HepG2 (cell line): ENCODE results near the gene GRIN3B. TPM values are rescaled to one million over a fixed set of nuclear protein-coding genes. Genes with fewer than 3 reads are reported as not detected.
A peak's percentile ranks its signal among the peaks of the same experiment; 100 is the strongest.

ENCODE experiments used
- CTCF ChIP-seq: sonication (generic); formaldehyde crosslinking; IDR thresholded peaks from 2 replicates; pipeline ENCODE4 v1.5.0; 2020; ENCODE audit warnings: mild to moderate bottlenecking, missing genetic modification reagents, moderate library complexity
- ETV5 ChIP-seq: IDR thresholded peaks from 2 replicates; pipeline ENCODE4 v1.6.1; 2018; ENCODE audit warnings: missing biosample characterization, missing genetic modification reagents, inconsistent platforms, borderline replicate concordance
- HDAC1 ChIP-seq: sonication (generic); formaldehyde crosslinking; IDR thresholded peaks from 2 replicates; pipeline ENCODE4 v1.5.1; 2020; ENCODE audit warnings: mild to moderate bottlenecking, missing genetic modification reagents
- IKZF5 ChIP-seq: IDR thresholded peaks from 2 replicates; pipeline ENCODE4 v1.6.1; 2018; ENCODE audit warnings: missing genetic modification reagents, mild to moderate bottlenecking, missing compliant biosample characterization
- KDM3A ChIP-seq: IDR thresholded peaks from 2 replicates; pipeline ENCODE4 v1.6.1; 2018; ENCODE audit warnings: low read depth, missing compliant biosample characterization
- KDM5B ChIP-seq: sonication (generic); formaldehyde crosslinking; IDR thresholded peaks from 2 replicates; pipeline ENCODE4 v1.4.0; 2020; ENCODE audit warnings: missing genetic modification reagents, mild to moderate bottlenecking, borderline replicate concordance
- KLF11 ChIP-seq: IDR thresholded peaks from 2 replicates; pipeline ENCODE4 v1.6.1; 2016; ENCODE audit warnings: missing compliant biosample characterization
- MAZ ChIP-seq, 2 experiments: sonication (generic) in 1 of 2; formaldehyde crosslinking in 1 of 2; IDR thresholded peaks; 2 replicates each; pipeline versions ENCODE4 v1.5.0 to v1.6.1; 2012 to 2020; ENCODE audit warnings: low read depth in 2 of 2, mild to moderate bottlenecking in 2 of 2, borderline replicate concordance in 1 of 2, improper control_type of control experiment in 1 of 2, low read length in 1 of 2, missing genetic modification reagents in 1 of 2, moderate library complexity in 1 of 2
- NFKB2 ChIP-seq: sonication (generic); formaldehyde crosslinking; IDR thresholded peaks from 2 replicates; pipeline ENCODE4 v1.4.0; 2020; ENCODE audit warnings: missing genetic modification reagents, borderline replicate concordance
- PATZ1 ChIP-seq: sonication (generic); formaldehyde crosslinking; IDR thresholded peaks from 2 replicates; pipeline ENCODE4 v1.4.0; 2020; ENCODE audit warnings: missing genetic modification reagents
- PCBP1 ChIP-seq: fragments of 200-400 bp; formaldehyde crosslinking; IDR thresholded peaks from 2 replicates; pipeline ENCODE4 v1.6.1; 2017; ENCODE audit warnings: mild to moderate bottlenecking, low read depth, low read length, borderline replicate concordance
- RBM39 ChIP-seq: fragments of 200-400 bp; formaldehyde crosslinking; IDR thresholded peaks from one replicate; pipeline ENCODE4 v1.6.1; 2018; ENCODE audit warnings: antibody characterized with exemption, mild to moderate bottlenecking, low read depth, low read length; ENCODE audit not compliant: poor library complexity, severe bottlenecking
- RFX5 ChIP-seq: IDR thresholded peaks from 2 replicates; pipeline ENCODE4 v1.6.1; 2011; ENCODE audit warnings: low read depth, low read length, improper control_type of control experiment
- SP1 ChIP-seq, 2 experiments: fragments of 450-650 bp in 1 of 2; sonication (generic) in 1 of 2; formaldehyde crosslinking in 1 of 2; IDR thresholded peaks; 2 replicates each; pipeline versions ENCODE4 v1.4.0 to v1.6.1; 2016 to 2020; ENCODE audit warnings: missing genetic modification reagents in 1 of 2
- SP5 ChIP-seq: IDR thresholded peaks from 2 replicates; pipeline ENCODE4 v1.6.1; 2016; ENCODE audit warnings: low read depth, borderline replicate concordance
- ZFP91 ChIP-seq: sonication (generic); formaldehyde crosslinking; IDR thresholded peaks from 2 replicates; pipeline ENCODE4 v1.9.0; 2022; ENCODE audit warnings: missing genetic modification reagents, mild to moderate bottlenecking, borderline replicate concordance
- ZFX ChIP-seq: sonication (generic); formaldehyde crosslinking; IDR thresholded peaks from 2 replicates; pipeline ENCODE4 v1.4.0; 2020; ENCODE audit warnings: mild to moderate bottlenecking, low read depth, missing genetic modification reagents, moderate library complexity
- ZNF121 ChIP-seq: sonication (generic); formaldehyde crosslinking; IDR thresholded peaks from 2 replicates; pipeline ENCODE4 v1.5.0; 2020; ENCODE audit warnings: mild to moderate bottlenecking, missing genetic modification reagents
- ZNF329 ChIP-seq: sonication (generic); formaldehyde crosslinking; IDR thresholded peaks from 2 replicates; pipeline ENCODE4 v1.9.0; 2021; ENCODE audit warnings: low read depth, mild to moderate bottlenecking, missing genetic modification reagents
- ZNF564 ChIP-seq: sonication (generic); formaldehyde crosslinking; IDR thresholded peaks from 2 replicates; pipeline ENCODE4 v1.8.1; 2023; ENCODE audit warnings: mild to moderate bottlenecking, missing genetic modification reagents
- ZSCAN25 ChIP-seq: sonication (generic); formaldehyde crosslinking; IDR thresholded peaks from 2 replicates; pipeline ENCODE4 v1.8.0; 2022; ENCODE audit warnings: mild to moderate bottlenecking, missing genetic modification reagents
- ZSCAN31 ChIP-seq: sonication (generic); formaldehyde crosslinking; IDR thresholded peaks from 2 replicates; pipeline ENCODE4 v1.5.0; 2020; ENCODE audit warnings: low read depth, mild to moderate bottlenecking, missing genetic modification reagents
- polyA plus RNA-seq, 8 experiments: library from polyadenylated mRNA; depleted of rRNA in 3 of 8; stranded (reverse) in 7 of 8; unstranded in 1 of 8; fragments of >200 nt; fragmentation: Illumina TruSeq in 4 of 8; extraction: Trizol in 4 of 8; gene quantifications; 2 replicates each; pipeline versions ENCODE4 v1.2.1 to v1.2.3, GENCODE V29; 2011 to 2016; ENCODE audit warnings: low read depth in 4 of 8, missing spikeins in 1 of 8, mixed read lengths in 1 of 8; ENCODE audit not compliant: insufficient read depth in 1 of 8
- total RNA-seq, 5 experiments: library from RNA; depleted of rRNA; stranded (reverse); fragments of >200 nt; fragmentation: Illumina TruSeq; extraction: Trizol; gene quantifications; 2 replicates each; pipeline ENCODE4 v1.2.3, GENCODE V29; 2016; ENCODE audit warnings: low read depth in 1 of 5

The GRIN3B gene
- total and polyA plus RNA-seq, 2 of the 13 experiments (the other 11 are each of a cell fraction or from before 2014, with no cell fraction given), result 0.07 to 0.20 TPM

GRCh38 chr19:1001538-1002166 lies 1.4 kb downstream of the GRIN3B start (continued):
- 0 out of 2 replicates have a peak, but pooled peaks have one; percentile 30 for TF ChIP-seq ZSCAN25
- TF ChIP-seq RFX5, result no peak
- TF ChIP-seq SP5 (CRISPR knock-in tag), result 0 out of 2 replicates have a peak, but pooled peaks have one; percentile 18
- 0 out of 2 replicates have a peak, but pooled peaks have one; percentile 36 for TF ChIP-seq ZFX (CRISPR knock-in tag)
- TF ChIP-seq RBM39, result peak; percentile 70
- no peak for TF ChIP-seq ZSCAN31 (CRISPR knock-in tag)
- peak; percentile 32; the same call in 1 of the 2 replicates for TF ChIP-seq NFKB2 (CRISPR knock-in tag)
- peak; percentile 83; the same call in 1 of the 2 replicates for TF ChIP-seq KDM3A (CRISPR knock-in tag)
- TF ChIP-seq PCBP1, result 0 out of 2 replicates have a peak, but pooled peaks have one; percentile 39
- peak; percentile 40; the same call in 1 of the 2 replicates for TF ChIP-seq IKZF5 (CRISPR knock-in tag)
- TF ChIP-seq HDAC1 (CRISPR knock-in tag), result 0 out of 2 replicates have a peak, but pooled peaks have one; percentile 39
- no peak for TF ChIP-seq ZNF564 (CRISPR knock-in tag)
- TF ChIP-seq ETV5 (CRISPR knock-in tag), result peak; percentile 31; the same call in 1 of the 2 replicates
- TF ChIP-seq PATZ1 (CRISPR knock-in tag), result peak; percentile 73; the same call in 1 of the 2 replicates
- no peak for TF ChIP-seq KLF11 (CRISPR knock-in tag)
- no peak for TF ChIP-seq ZNF329 (CRISPR knock-in tag)
- peak; percentile 96 for TF ChIP-seq CTCF (CRISPR knock-in tag)
- TF ChIP-seq KDM5B (CRISPR knock-in tag), result peak; percentile 25; the same call in 1 of the 2 replicates
- peak; percentile 26; the same call in 1 of the 2 replicates for TF ChIP-seq ZFP91 (CRISPR knock-in tag)
- peak; percentile 58; the same call in 1 of the 2 replicates for TF ChIP-seq ZNF121
- no peak for TF ChIP-seq SP1 (IDR thresholded peaks at IDR 0.05)
- TF ChIP-seq SP1 (CRISPR knock-in tag; IDR thresholded peaks at IDR 0.05), result peak; percentile 24; the same call in 1 of the 2 replicates
- peak; percentile 32; the same call in 1 of the 2 replicates for TF ChIP-seq MAZ (IDR thresholded peaks at IDR 0.05; ENCODE audit: borderline replicate concordance, low read depth, low read length)
- TF ChIP-seq MAZ (CRISPR knock-in tag; IDR thresholded peaks at IDR 0.05; ENCODE audit: low read depth), result no peak
